Naive thymus-derived CD4-positive, alpha-beta T cell (primary cell): ENCODE results near the gene RPL11. TPM values are rescaled to one million over a fixed set of nuclear protein-coding genes. Genes with fewer than 3 reads are reported as not detected.
"Not testable (repeated sequence)": the region's sequence is repeated elsewhere in the genome, so short reads cannot be mapped to it uniquely, and the experiment has no call there.

ENCODE experiments used
- ATAC-seq: fragments of 150-1000 bp; cut with Tn5 transposase; 2 replicates; pipeline ENCODE4 v1.10.0; 2021; ENCODE audit warnings: mild to moderate bottlenecking, moderate library complexity
- CTCF ChIA-PET: fragments of 350-600 bp; sonication (Branson Sonifier 250); formaldehyde crosslinking; loops from one replicate; lab custom pipeline; 2021; ENCODE audit warnings: antibody characterized with exemption; lab: Charles Lee
- POLR2A ChIA-PET: fragments of 350-600 bp; sonication (Branson Sonifier 250); formaldehyde crosslinking; loops from one replicate; lab custom pipeline; 2021; ENCODE audit warnings: antibody characterized with exemption, inconsistent platforms; lab: Charles Lee
- DNase-seq, 9 donors: peaks; one replicate each; pipeline versions ENCODE4 v3.0.0 to v3.0.0-alpha.2; 2020 to 2022; ENCODE audit warnings: mixed read lengths in 1 of 9
- H3K27ac ChIP-seq: one replicate; pipeline ENCODE4 v1.7.0; 2013; ENCODE audit warnings: mild to moderate bottlenecking, low read depth, low read length, moderate library complexity
- H3K27me3 ChIP-seq, 2 donors: one replicate each; pipeline ENCODE4 v1.7.0; 2013; ENCODE audit warnings: low read length in 2 of 2, mild to moderate bottlenecking in 2 of 2, moderate library complexity in 2 of 2; ENCODE audit not compliant: control insufficient read depth in 2 of 2, insufficient read depth in 2 of 2
- H3K36me3 ChIP-seq, 3 experiments: 1 replicate in 2 of 3; 2 replicates in 1 of 3; pipeline ENCODE4 v1.7.0; 2013; ENCODE audit warnings: low read length in 3 of 3, mild to moderate bottlenecking in 3 of 3, moderate library complexity in 1 of 3; ENCODE audit not compliant: insufficient read depth in 3 of 3, control insufficient read depth in 2 of 3
- H3K4me1 ChIP-seq, 2 donors: one replicate each; pipeline ENCODE4 v1.7.0; 2013; ENCODE audit warnings: low read length in 2 of 2, mild to moderate bottlenecking in 2 of 2, moderate library complexity in 1 of 2; ENCODE audit not compliant: control insufficient read depth in 2 of 2, insufficient read depth in 2 of 2
- H3K4me3 ChIP-seq: 2 replicates; pipeline ENCODE4 v1.7.0; 2013; ENCODE audit warnings: mild to moderate bottlenecking, low read length
- H3K9me3 ChIP-seq, 3 experiments: 1 replicate in 2 of 3; 2 replicates in 1 of 3; pipeline ENCODE4 v1.7.0; 2013; ENCODE audit warnings: low read length in 3 of 3; ENCODE audit not compliant: control insufficient read depth in 2 of 3
- H3K27ac Mint-ChIP-seq, 9 donors: one replicate each; pipeline ENCODE4 v1.8.0; 2020 to 2022; ENCODE audit warnings: mixed read lengths in 9 of 9, mild to moderate bottlenecking in 8 of 9, moderate library complexity in 5 of 9, inconsistent platforms in 2 of 9
- H3K27me3 Mint-ChIP-seq, 5 donors: one replicate each; pipeline ENCODE4 v1.8.0; 2021 to 2022; ENCODE audit warnings: mixed read lengths in 5 of 5, mild to moderate bottlenecking in 1 of 5
- H3K36me3 Mint-ChIP-seq, 5 donors: one replicate each; pipeline ENCODE4 v1.8.0; 2020 to 2022; ENCODE audit warnings: mixed read lengths in 5 of 5, mild to moderate bottlenecking in 3 of 5, inconsistent platforms in 1 of 5
- H3K4me1 Mint-ChIP-seq, 7 donors: one replicate each; pipeline ENCODE4 v1.8.0; 2020 to 2022; ENCODE audit warnings: mixed read lengths in 7 of 7, mild to moderate bottlenecking in 3 of 7, inconsistent platforms in 1 of 7
- H3K4me3 Mint-ChIP-seq, 10 donors: one replicate each; pipeline ENCODE4 v1.8.0; 2020 to 2022; ENCODE audit warnings: mild to moderate bottlenecking in 10 of 10, mixed read lengths in 10 of 10, moderate library complexity in 6 of 10, inconsistent platforms in 2 of 10
- H3K9me3 Mint-ChIP-seq, 11 donors: one replicate each; pipeline ENCODE4 v1.8.0; 2020 to 2022; ENCODE audit warnings: mixed read lengths in 11 of 11, mild to moderate bottlenecking in 4 of 11, inconsistent platforms in 1 of 11, moderate library complexity in 1 of 11
- intact Hi-C, 2 donors: fragments of 100-400 bp; cut with micrococcal nuclease; formaldehyde crosslinking; loops; one replicate each; pipeline ENCODE4 v1.15.1; 2023
- polyA plus RNA-seq, 2 donors: library from polyadenylated mRNA; unstranded; fragments of 300-500 nt; fragmentation: Illumina TruSeq; gene quantifications; one replicate each; pipeline ENCODE4 v1.2.3, GENCODE V29; 2021
- total RNA-seq, 6 experiments: library from RNA in 5 of 6; stranded (reverse) in 5 of 6; gene quantifications; 1 replicate in 5 of 6; 2 replicates in 1 of 6; pipeline ENCODE4 v1.2.3 and lab custom pipeline; 2021 to 2026

Gene RPL11
- total and polyA plus RNA-seq, 7 experiments from 2014 or later: 1,206 to 2,420 (median 2,009) TPM

- Histone ChIP-seq H3K9me3 (no peaks in the 10 kb centered on the region), H3K4me3 (no peak overlapping the region), H3K27ac (no peak overlapping the region), H3K4me1 (no peaks in the 10 kb centered on the region), H3K36me3 (peaks cover 0 to 16% (median 0%) of the 10 kb centered on the region in 3 experiments), H3K27me3 (no peaks in the 10 kb centered on the region)
- CTCF ChIA-PET: interaction anchor here (2.4 kb wide), 1 partner anchor 9 kb away, joined by 15 read pairs; no protein-coding TSS in a partner anchor
- POLR2A ChIA-PET: interaction anchor here (0.6 kb wide), 1 partner anchor 12 kb away, joined by 3 read pairs; no protein-coding TSS in a partner anchor
- H3K4me3 Mint-ChIP-seq: no peak overlapping the region
- H3K27me3 Mint-ChIP-seq: peaks cover 0 to 12% (median 0%) of the 10 kb centered on the region in 5 donors
- intact Hi-C loops: no loop called here
- H3K4me1 Mint-ChIP-seq: peaks cover 0 to 5% (median 0%) of the 10 kb centered on the region in 7 donors
- H3K36me3 Mint-ChIP-seq: peaks cover 0 to 5% (median 0%) of the 10 kb centered on the region in 5 donors
- no peaks in the 10 kb centered on the region for H3K9me3 Mint-ChIP-seq
- no peak for ATAC-seq
- no peak overlapping the region for H3K27ac Mint-ChIP-seq
- DNase-seq: no peak
Measured at GRCh38 chr1:23646541-23646940, 45.1 kb upstream of the RPL11 start.

GRCh38 chr1:23648576-23648975 is 43.0 kb upstream of the RPL11 start:
- H3K4me3 ChIP-seq: no peak overlapping the region
- no peaks in the 10 kb centered on the region for H3K9me3 ChIP-seq
- ATAC-seq: no peak
- no peaks in the 10 kb centered on the region for H3K27me3 ChIP-seq
- H3K4me1 Mint-ChIP-seq: peaks cover 0 to 5% (median 0%) of the 10 kb centered on the region in 7 donors
- no peak overlapping the region for H3K4me3 Mint-ChIP-seq
- H3K36me3 Mint-ChIP-seq: peaks cover 0 to 5% (median 0%) of the 10 kb centered on the region in 5 donors
- H3K27ac Mint-ChIP-seq: no peak overlapping the region
- ChIA-PET CTCF (interaction anchor here (0.7 to 2.4 kb wide), 2 partner anchors 11 to 103 kb away, joined by 3 to 15 read pairs; no protein-coding TSS in a partner anchor), POLR2A (no interaction called here)
- peaks cover 0 to 12% (median 0%) of the 10 kb centered on the region in 5 donors for H3K27me3 Mint-ChIP-seq
- peaks cover 0 to 16% (median 0%) of the 10 kb centered on the region in 3 experiments for H3K36me3 ChIP-seq
- H3K4me1 ChIP-seq: no peaks in the 10 kb centered on the region
- H3K9me3 Mint-ChIP-seq: no peaks in the 10 kb centered on the region
- no peak overlapping the region for H3K27ac ChIP-seq
- no peak for DNase-seq
- intact Hi-C loops: no loop called here

- intact Hi-C loops, DNase-seq, H3K27ac Mint-ChIP-seq, H3K27me3 ChIP-seq, H3K9me3 ChIP-seq, H3K36me3 Mint-ChIP-seq, H3K27ac ChIP-seq, H3K9me3 Mint-ChIP-seq, H3K4me1 ChIP-seq, ATAC-seq, H3K4me3 Mint-ChIP-seq, H3K4me3 ChIP-seq, H3K4me1 Mint-ChIP-seq, POLR2A ChIA-PET: not testable (repeated sequence)
- H3K36me3 ChIP-seq: peaks cover 0 to 11% (median 0%) of the 10 kb centered on the region in 3 experiments
- CTCF ChIA-PET: interaction anchor here (0.7 kb wide), 1 partner anchor 104 kb away, joined by 3 read pairs; no protein-coding TSS in a partner anchor
- H3K27me3 Mint-ChIP-seq: peaks cover 0 to 12% (median 0%) of the 10 kb centered on the region in 5 donors
Measured at GRCh38 chr1:23649157-23649556, 42.4 kb upstream of the RPL11 start.

DNA sequence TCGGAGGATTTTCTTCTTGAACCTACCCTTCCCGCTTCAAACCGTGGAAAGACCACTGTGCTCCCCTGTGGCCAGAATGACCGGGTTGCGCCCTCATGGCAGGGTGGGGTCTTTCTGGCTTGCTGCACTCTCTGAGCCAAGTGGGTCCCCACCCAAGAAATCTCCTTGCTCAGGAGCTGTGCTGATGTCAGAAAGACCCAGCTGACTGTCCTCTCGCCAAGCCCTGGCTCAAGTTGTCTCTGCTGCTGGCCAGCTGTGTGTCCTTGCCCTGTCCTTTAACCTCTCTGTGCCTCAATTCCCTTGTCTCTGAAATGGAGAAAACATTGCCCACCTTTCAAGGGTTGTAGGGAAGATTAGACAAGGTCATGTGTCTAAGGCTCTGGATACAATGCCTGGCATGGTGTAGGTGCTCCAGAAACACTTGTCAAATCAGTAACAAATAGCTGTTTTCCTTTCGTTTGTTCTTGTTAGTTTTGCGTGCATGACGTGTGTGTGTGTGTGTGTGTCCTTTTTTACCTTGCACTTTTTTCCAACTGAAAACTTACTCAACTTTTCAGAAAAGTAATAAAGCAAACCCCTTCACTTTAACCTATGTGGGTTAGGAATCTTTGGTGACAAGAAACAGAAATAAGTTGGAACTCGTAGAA is 41.1 kb upstream of the RPL11 start:
- no peak overlapping the region for H3K27ac ChIP-seq
- ChIA-PET CTCF (interaction anchor here (0.5 to 1.8 kb wide), 3 partner anchors 110 to 153 kb away, joined by 3 to 5 read pairs (median 3); no protein-coding TSS in a partner anchor), POLR2A (no interaction called here)
- Mint-ChIP-seq H3K4me3 (no peak overlapping the region), H3K27me3 (peaks cover 0 to 12% (median 0%) of the 10 kb centered on the region in 5 donors), H3K9me3 (no peaks in the 10 kb centered on the region), H3K4me1 (no peaks in the 10 kb centered on the region), H3K27ac (no peak overlapping the region), H3K36me3 (peaks cover 0 to 3% (median 0%) of the 10 kb centered on the region in 5 donors)
- no peaks in the 10 kb centered on the region for H3K4me1 ChIP-seq
- H3K36me3 ChIP-seq: no peaks in the 10 kb centered on the region
- no peak overlapping the region for H3K4me3 ChIP-seq
- no peak for DNase-seq
- no peaks in the 10 kb centered on the region for H3K9me3 ChIP-seq
- H3K27me3 ChIP-seq: no peaks in the 10 kb centered on the region
- ATAC-seq: no peak
- intact Hi-C loops: no loop called here

DNA sequence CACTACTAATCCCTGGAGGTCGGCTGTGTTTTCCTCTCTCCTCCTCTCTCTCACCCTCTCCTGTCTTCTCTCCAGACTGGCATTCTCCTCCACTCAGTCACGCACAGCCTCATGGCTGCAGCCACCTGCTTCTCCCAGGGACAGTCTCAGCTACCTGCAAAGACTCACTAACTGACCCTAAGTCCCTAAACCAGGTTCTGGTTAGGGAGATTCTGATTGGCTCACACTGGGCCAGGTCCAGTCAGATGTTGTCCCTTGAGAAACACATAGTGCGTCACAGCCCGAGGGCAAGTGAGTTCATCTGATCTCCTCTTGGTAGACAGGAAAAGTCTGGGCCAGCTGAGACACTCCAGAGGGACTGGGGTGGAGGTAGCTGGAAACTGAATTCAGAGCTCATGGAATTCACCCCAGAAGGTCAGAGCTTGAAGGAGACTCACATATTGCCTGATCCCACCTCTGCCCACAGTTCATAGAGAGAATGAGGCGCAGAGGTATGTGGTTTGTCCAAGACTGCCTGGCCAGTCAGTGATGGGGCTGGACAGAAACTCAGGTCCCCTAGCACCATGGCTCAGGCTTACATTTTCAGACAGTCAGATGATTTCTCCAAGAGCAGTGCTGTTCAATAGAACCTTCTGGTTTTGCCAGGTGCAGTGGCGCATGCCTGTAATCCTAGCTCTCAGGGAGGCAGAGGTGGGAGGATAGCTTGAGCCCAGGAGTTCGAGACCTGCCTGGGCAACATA is 40.4 kb upstream of the RPL11 start:
- Mint-ChIP-seq H3K27ac (no peak overlapping the region), H3K27me3 (peaks cover 0 to 13% (median 0%) of the 10 kb centered on the region in 5 donors), H3K9me3 (no peaks in the 10 kb centered on the region), H3K36me3 (peaks cover 0 to 5% (median 0%) of the 10 kb centered on the region in 5 donors), H3K4me3 (no peak overlapping the region), H3K4me1 (no peaks in the 10 kb centered on the region)
- no peak for ATAC-seq
- intact Hi-C loops: no loop called here
- Histone ChIP-seq H3K4me1 (no peaks in the 10 kb centered on the region), H3K27me3 (no peaks in the 10 kb centered on the region), H3K27ac (no peak overlapping the region), H3K36me3 (no peaks in the 10 kb centered on the region), H3K4me3 (no peak overlapping the region), H3K9me3 (no peaks in the 10 kb centered on the region)
- POLR2A ChIA-PET: interaction anchor here (0.6 kb wide), 1 partner anchor 154 kb away, joined by 3 read pairs; no protein-coding TSS in a partner anchor
- CTCF ChIA-PET: interaction anchor here (0.6 to 1.8 kb wide), 3 partner anchors 10 to 154 kb away, joined by 3 to 5 read pairs (median 3); no protein-coding TSS in a partner anchor
- no peak for DNase-seq

DNA sequence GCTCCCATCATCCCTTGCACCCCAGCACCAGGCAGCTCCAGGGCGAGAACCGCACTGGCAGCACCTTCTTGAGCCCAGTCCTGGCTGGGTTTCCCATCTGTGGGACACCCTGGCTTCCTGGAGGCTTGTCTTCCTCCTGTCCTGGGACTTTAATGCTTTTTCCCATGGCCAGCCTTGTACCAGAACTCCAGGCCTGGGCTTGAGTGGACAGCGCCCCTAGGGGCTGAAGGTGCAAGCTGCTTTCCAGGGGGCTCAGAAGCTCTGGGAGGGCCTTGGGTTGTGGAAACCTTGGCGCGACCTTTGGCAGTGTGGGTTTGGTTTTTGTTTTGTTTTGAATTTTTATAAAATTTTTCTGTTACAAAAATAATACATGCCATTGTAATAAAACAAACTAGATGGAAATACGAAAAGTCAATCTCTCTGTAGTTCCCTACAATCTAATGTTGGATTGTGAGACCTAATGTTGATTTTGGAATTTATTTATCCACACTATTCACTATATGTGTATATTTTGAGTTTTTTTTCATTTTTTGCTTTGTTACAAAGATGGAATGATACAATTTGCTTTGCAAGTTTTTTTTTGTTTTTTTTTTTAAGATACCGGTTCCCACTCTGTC is 33.8 kb upstream of the RPL11 start:
- Histone ChIP-seq H3K27ac (no peak overlapping the region), H3K27me3 (no peaks in the 10 kb centered on the region), H3K4me1 (no peaks in the 10 kb centered on the region), H3K4me3 (no peak overlapping the region), H3K9me3 (no peaks in the 10 kb centered on the region), H3K36me3 (peaks cover 0 to 5% (median 0%) of the 10 kb centered on the region in 3 experiments)
- Mint-ChIP-seq H3K36me3 (peaks cover 0 to 14% (median 8%) of the 10 kb centered on the region in 5 donors), H3K27me3 (peaks cover 0 to 12% (median 0%) of the 10 kb centered on the region in 5 donors), H3K4me1 (peaks cover 0 to 3% (median 0%) of the 10 kb centered on the region in 7 donors), H3K9me3 (no peaks in the 10 kb centered on the region), H3K4me3 (no peak overlapping the region), H3K27ac (no peak overlapping the region)
- CTCF ChIA-PET: interaction anchor here (1.0 kb wide), 1 partner anchor 161 kb away, joined by 3 read pairs; no protein-coding TSS in a partner anchor
- intact Hi-C loops: no loop called here
- POLR2A ChIA-PET: no interaction called here
- DNase-seq: peak in 3 of 9 donors; percentile 14 to 34 (median 23)
- ATAC-seq: peak; percentile 72
